GM20000 (cell line): Measurements from ENCODE around the gene B3GNT5.

ENCODE experiments used
- DNase-seq: peaks from one replicate; pipeline ENCODE4 v3.0.0; 2012; ENCODE audit warnings: low spot score
- CTCF ChIP-seq: IDR thresholded peaks from 2 replicates; pipeline ENCODE4 v1.5.1; 2012; ENCODE audit warnings: mild to moderate bottlenecking, control low read depth; ENCODE audit errors: extremely low read depth, missing control alignments

The B3GNT5 gene

GRCh38 chr3:183274609-183275008 lies 21.6 kb downstream of the B3GNT5 start:
- DNase-seq, result no peak
- TF ChIP-seq CTCF, result no peak

GRCh38 chr3:183275418-183275817 lies 22.4 kb downstream of the B3GNT5 start:
- no peak for TF ChIP-seq CTCF
- DNase-seq, result no peak

- TF ChIP-seq CTCF, result no peak
Measured at GRCh38 chr3:183275937-183276336, 22.9 kb downstream of the B3GNT5 start.

GRCh38 chr3:183277260-183277659 lies 24.2 kb downstream of the B3GNT5 start:
- no peak for TF ChIP-seq CTCF
- no peak for DNase-seq

More at GRCh38 chr3:183275937-183276336, 22.9 kb downstream of the B3GNT5 start:
- no peak for DNase-seq

- no peak for TF ChIP-seq CTCF
- DNase-seq, result no peak
Measured at GRCh38 chr3:183278479-183279088, 25.5 kb downstream of the B3GNT5 start.

DNA sequence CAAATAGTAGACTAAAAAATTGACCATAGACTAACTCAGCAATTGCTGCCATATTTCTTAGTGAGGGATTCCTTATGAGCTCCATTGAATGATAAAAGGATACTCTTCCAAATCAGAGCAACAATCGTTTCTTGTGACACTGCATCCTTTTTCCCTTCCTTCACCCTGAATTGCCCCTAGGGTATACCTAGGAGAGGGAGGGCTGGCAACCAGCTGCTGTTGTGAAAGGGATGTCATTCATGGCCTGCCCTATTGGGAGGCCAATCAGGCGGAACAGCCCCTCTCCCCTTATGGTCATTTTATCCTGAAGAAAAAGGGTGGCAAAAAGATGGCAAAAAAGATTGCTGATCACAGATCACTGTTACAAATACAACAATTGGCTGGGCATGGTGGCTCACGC lies 26.3 kb downstream of the B3GNT5 start:
- TF ChIP-seq CTCF, result no peak
- DNase-seq, result no peak

GRCh38 chr3:183281126-183281797 lies 28.2 kb downstream of the B3GNT5 start:
- TF ChIP-seq CTCF, result no peak
- no peak for DNase-seq
